ENCODE data around the gene ZNF425. TPM values are rescaled to one million over a fixed set of nuclear protein-coding genes. Genes with fewer than 3 reads are reported as not detected.
"Not testable (repeated sequence)": the region's sequence is repeated elsewhere in the genome, so short reads cannot be mapped to it uniquely, and the experiment has no call there.

ZNF425 gene
- total RNA-seq, 2 experiments from 2014 or later, result 0.67 to 1.0 TPM

DNA sequence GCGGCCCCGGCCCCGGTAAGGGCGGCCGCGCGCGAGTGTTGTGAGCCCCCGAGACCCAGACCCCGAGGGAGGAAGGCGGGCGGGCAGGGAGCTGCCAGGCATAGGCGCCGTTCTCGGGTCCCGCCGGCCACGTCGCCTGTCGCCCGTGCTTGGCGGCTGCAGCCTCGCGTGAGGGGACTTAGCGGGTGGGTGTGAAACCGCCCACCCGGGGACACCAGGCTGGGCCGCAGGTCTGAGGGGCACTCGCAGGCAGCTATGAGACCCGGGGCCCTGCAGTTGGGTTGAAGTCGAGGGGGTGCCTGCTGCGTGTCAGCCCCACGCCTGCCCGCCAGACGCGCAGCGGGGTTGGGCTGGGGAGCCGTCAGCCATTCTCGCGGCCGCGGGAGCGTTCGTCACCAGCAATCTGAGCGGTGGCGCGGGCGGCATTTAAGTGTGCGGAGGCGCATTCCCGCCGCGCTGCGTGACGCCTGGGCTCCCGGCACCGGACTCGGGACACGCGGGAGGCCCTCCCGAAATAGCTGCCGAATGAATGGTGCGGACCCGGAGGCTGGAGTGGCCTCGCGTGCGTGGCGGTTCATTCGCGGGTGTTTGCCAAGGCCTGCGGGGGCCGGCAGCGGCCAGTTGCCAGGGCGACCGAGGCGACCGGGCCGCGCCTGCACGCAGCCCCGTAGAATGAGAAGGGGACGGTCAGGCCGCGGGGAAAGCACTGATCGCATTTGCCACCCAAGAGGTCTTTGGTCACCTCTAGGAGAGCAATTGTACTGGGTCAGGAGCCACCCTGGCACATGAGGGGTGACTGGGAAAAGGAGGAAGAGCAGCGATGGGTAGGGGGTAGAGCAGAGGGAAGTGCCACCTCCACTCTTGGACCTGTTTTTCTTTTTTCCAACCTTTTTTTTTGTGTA, 21.9 kb upstream of the ZNF425 start:
- ChIA-PET POLR2A (interaction anchor here (0.5 to 1.1 kb wide), 2 partner anchors 113 to 265 kb away, joined by 3 read pairs; no protein-coding TSS in a partner anchor), CTCF (interaction anchor here (0.5 to 3.8 kb wide), 19 partner anchors 11 to 136 kb away, joined by 3 to 40 read pairs (median 5); partner anchors contain the start of genes ZNF282, ZNF425 and ZNF783)
- no peaks in the 10 kb centered on the region for H3K27me3 Mint-ChIP-seq

DNA sequence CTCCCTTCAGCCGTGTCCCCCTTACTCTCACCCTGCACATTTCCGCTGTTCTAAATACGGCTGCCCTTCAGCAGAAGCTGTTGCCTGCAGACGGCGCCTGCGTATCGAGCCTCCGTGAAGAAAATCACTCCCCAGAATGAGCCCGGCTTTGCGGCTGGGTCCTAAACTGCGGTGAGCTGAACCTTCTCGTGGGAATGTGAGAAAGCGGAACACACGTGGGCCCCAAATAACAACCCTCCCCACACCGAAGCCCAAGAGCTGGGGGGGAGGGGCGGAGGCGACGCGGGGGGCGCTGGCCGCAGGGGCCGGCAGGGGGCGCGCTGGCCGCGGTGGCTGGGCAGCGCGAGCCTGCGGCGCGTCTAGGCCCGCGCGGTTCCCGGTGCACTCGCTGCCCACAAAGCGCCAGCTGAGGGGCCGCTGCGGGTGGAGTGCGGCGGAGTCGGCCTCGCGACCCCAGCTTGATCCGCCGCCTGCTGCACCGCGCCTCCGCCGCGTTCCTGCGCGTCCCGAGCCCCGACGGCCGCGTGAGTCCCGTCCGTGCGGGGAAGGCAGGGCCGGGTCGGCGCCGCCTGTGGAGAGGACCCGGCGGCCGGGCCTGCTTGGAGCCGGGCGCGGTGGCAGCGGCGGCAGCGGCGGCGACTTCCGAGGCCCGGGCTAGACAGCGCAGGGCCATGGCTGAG, 21.1 kb upstream of the ZNF425 start, which contains the start of gene ZNF398:
ZNF398 (plus strand) TSS at position 382 of the 680 bp plus-strand sequence; CDS start at position 672, 290 bp downstream.
- H3K9me3 Mint-ChIP-seq, result no peaks in the 10 kb centered on the region
- peak; percentile 71 for DNase-seq
- peaks cover 15% of the 10 kb centered on the region for H3K36me3 Mint-ChIP-seq (ENCODE audit: low read depth)
- H3K4me3 Mint-ChIP-seq, result peak within 1 kb of the TSS; percentile 87
- POLR2A ChIA-PET, result interaction anchor here (0.5 to 1.1 kb wide), 3 partner anchors 12 to 264 kb away, joined by 3 read pairs; no protein-coding TSS in a partner anchor
- no peaks in the 10 kb centered on the region for H3K27me3 Mint-ChIP-seq
- peaks cover 35% of the 10 kb centered on the region for H3K4me1 Mint-ChIP-seq
- CTCF ChIA-PET, result interaction anchor here (0.6 to 3.8 kb wide), 23 partner anchors 10 to 1058 kb away, joined by 3 to 40 read pairs (median 4); partner anchors contain the start of genes ZNF282, ZNF425 and ZNF783
- peak within 1 kb of the TSS; percentile 95 for H3K27ac Mint-ChIP-seq

More for the DNA sequence above, 21.9 kb upstream of the ZNF425 start:
- no peaks in the 10 kb centered on the region for H3K9me3 Mint-ChIP-seq
- H3K27ac Mint-ChIP-seq, result peak overlapping the region; percentile 79
- peaks cover 15% of the 10 kb centered on the region for H3K36me3 Mint-ChIP-seq (ENCODE audit: low read depth)
- H3K4me1 Mint-ChIP-seq, result peaks cover 35% of the 10 kb centered on the region
- H3K4me3 Mint-ChIP-seq, result peak overlapping the region; percentile 87
- DNase-seq, result peak; percentile 66

DNA sequence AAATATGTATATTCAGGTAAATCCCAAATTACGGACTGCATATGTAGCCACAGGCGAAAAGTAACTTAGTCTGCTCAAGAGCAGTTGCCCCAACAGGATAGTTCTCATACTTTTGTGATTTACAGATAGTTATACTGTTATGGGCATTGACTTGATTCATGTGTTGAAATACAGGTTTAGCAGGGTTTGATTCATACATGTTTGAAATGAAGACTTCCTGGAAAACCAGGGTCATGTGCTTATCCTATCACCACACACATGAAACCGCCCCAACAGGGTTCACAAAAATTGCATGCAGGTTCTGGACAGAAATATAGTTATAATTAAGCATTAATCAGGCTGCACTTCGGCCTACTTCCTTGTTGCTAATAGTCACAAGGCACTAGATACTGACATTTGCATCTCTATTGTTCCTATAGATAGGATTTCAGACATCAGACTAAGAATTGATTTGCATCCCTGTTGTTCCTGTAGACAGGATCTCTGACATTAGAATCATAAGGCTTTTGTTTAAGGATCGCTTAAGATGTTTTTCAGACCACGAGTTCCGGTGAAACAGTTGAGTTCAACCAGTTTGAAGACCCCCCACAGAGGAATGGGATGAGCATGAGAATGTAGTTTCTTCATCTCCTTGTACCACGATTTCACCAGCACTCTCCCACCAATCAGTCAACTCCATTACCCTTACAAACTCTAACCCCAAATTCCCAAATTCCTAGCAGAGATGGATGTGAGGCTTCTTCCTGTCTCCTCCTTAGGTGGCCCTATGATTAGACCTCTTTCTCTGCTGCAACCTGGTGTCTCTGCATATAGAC, 19.1 kb upstream of the ZNF425 start:
- H3K36me3 Mint-ChIP-seq (ENCODE audit: low read depth), result peaks cover 10% of the 10 kb centered on the region
- H3K9me3 Mint-ChIP-seq, result no peaks in the 10 kb centered on the region
- no peak for DNase-seq
- CTCF ChIA-PET, result interaction anchor here (1.6 to 3.8 kb wide), 4 partner anchors 9 to 87 kb away, joined by 4 to 40 read pairs (median 22); partner anchors contain the start of gene ZNF425
- H3K27ac Mint-ChIP-seq, result peak overlapping the region; percentile 89
- POLR2A ChIA-PET, result no interaction called here
- H3K4me3 Mint-ChIP-seq, result peak overlapping the region; percentile 87
- peaks cover 31% of the 10 kb centered on the region for H3K4me1 Mint-ChIP-seq
- H3K27me3 Mint-ChIP-seq, result no peaks in the 10 kb centered on the region

DNA sequence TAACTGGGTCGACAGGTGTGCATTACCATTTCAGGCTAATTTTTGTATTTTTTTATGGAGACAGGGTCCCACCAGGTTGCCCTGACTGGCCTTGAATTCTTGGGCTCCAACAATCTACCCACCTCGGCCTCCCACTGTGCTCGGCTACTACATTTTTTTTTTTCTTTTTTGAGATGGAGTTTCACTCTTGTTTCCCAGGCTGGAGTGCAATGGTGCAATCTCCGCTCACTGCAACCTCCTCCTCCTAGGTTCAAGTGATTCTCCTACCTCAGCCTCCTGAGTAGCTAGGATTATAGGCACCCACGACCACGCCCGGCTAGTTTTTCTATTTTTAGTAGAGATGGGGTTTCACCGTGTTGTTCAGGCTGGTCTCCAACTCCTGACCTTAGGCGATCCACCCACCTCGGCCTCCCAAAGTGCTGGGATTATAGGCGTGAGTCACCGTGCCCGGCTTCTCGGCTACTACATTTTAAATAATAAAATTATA, 18.4 kb upstream of the ZNF425 start:
- H3K4me3 Mint-ChIP-seq; H3K36me3 Mint-ChIP-seq (ENCODE audit: low read depth); DNase-seq; H3K27ac Mint-ChIP-seq; H3K27me3 Mint-ChIP-seq; POLR2A ChIA-PET; H3K9me3 Mint-ChIP-seq: not testable (repeated sequence)
- CTCF ChIA-PET, result interaction anchor here (1.2 kb wide), 1 partner anchor 18 kb away, joined by 3 read pairs; no protein-coding TSS in a partner anchor
- H3K4me1 Mint-ChIP-seq, result peaks cover 26% of the 10 kb centered on the region

DNA sequence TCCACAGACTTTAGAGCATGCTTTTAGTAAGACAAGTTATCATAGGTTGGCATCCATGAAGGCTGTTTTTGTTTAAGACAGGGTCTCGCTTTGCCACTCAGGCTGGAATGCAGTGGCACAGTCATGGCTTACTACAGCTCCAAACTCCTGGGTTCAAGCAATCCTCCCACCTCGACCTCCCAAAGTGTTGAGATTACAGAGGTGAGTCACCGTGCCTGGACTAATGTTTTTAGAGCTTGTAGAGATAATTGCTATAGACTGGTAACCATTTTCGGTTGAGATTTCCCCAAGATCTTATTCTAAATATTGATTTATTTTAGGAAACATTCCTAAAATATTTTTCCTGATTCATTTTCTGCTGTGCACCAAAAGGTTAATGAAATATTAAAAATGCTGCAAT, 15.8 kb upstream of the ZNF425 start:
- no peak for DNase-seq
- no peaks in the 10 kb centered on the region for H3K9me3 Mint-ChIP-seq
- no peaks in the 10 kb centered on the region for H3K27me3 Mint-ChIP-seq
- no peak overlapping the region for H3K4me3 Mint-ChIP-seq
- ChIA-PET CTCF (no interaction called here), POLR2A (no interaction called here)
- peaks cover 9% of the 10 kb centered on the region for H3K36me3 Mint-ChIP-seq (ENCODE audit: low read depth)
- H3K27ac Mint-ChIP-seq, result no peak overlapping the region
- H3K4me1 Mint-ChIP-seq, result peaks cover 17% of the 10 kb centered on the region

DNA sequence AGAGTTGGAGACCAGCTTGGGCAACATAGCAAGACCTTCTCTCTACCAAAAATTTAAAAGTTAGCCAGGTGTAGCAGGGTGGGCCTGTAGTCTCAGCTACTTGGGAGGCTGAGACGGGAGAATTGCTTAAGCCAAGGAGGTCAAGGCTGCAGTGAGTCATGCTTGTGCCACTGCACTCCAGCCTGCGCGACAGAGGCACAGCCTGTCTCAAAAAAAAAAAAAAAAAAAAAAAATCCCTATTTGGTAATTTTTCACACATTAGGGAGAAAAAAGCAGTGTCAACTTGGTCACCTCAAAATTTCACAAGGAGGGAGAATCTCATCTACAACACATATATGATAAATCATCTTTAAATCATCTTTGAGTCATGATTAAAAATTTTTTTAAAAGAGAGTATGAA, 14.7 kb upstream of the ZNF425 start:
- Mint-ChIP-seq H3K27me3 (no peaks in the 10 kb centered on the region), H3K27ac (no peak overlapping the region), H3K9me3 (no peaks in the 10 kb centered on the region), H3K36me3 (ENCODE audit: low read depth) (peaks cover 8% of the 10 kb centered on the region), H3K4me3 (no peak overlapping the region), H3K4me1 (peaks cover 11% of the 10 kb centered on the region)
- DNase-seq, result no peak
- ChIA-PET POLR2A (no interaction called here), CTCF (interaction anchor here (0.6 kb wide), 1 partner anchor 306 kb away, joined by 3 read pairs; no protein-coding TSS in a partner anchor)

DNA sequence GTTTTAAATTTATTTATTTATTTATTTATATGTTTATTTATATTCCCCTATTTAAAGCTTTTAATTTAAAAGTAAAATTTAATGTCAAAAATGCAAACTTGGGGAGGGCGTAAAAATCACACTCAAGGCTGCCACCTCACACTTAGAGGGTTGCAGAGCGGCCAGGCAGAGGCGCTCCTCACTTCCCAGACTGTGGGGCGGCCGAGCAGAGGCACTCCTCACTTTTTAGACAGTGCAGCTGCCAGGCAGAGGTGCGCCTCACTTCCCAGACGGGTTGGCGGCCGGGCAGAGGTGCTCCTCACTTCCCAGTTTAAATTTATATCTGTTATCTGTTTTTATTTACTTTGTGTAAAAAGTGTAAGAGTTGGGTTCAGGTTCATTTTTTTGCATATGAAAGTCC, 10.0 kb upstream of the ZNF425 start:
- Mint-ChIP-seq H3K9me3 (no peaks in the 10 kb centered on the region), H3K27me3 (no peaks in the 10 kb centered on the region), H3K27ac (no peak overlapping the region), H3K36me3 (ENCODE audit: low read depth) (peaks cover 24% of the 10 kb centered on the region), H3K4me3 (no peak overlapping the region), H3K4me1 (no peaks in the 10 kb centered on the region)
- ChIA-PET POLR2A (no interaction called here), CTCF (interaction anchor here (0.5 to 4.9 kb wide), 4 partner anchors 10 to 250 kb away, joined by 4 to 40 read pairs (median 10); partner anchors contain the start of genes ZNF398 and ZNF425)
- no peak for DNase-seq

DNA sequence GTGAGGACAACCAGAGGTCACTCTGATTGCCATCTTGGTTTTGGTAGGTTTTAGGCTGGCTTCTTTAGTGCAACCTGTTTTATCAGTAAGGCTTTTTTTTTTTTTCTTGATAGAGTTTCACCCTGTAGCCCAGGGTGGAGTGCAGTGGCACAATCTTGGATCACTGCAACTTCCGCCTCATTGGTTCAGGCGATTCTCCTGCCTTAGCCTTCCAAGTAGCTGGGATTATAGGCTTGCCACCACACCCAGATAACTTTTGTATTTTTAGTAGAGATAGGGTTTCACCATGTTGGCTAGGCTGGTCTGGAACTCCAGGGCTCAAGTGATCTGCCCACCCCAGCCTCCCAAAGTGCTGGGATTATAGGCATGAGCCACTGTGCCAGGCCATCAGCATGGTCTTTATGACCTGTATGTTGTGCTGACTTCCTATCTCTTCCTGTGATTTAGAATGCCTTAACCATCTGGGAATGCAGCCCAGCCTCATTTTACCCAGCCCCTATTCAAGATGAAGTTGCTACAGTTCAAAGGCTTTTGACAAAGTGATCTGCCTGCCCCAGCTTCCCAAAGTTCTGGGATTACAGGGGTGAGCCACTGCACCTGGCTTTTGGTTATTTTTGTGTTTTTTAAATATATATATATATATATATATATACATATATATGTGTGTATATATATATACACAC, 7.0 kb upstream of the ZNF425 start:
- POLR2A ChIA-PET, result no interaction called here
- CTCF ChIA-PET, result interaction anchor here (2.7 kb wide), 1 partner anchor 14 kb away, joined by 14 read pairs; the partner anchor contains the start of gene ZNF398
- no peak for DNase-seq
- no peaks in the 10 kb centered on the region for H3K27me3 Mint-ChIP-seq
- peaks cover 7% of the 10 kb centered on the region for H3K4me1 Mint-ChIP-seq
- H3K27ac Mint-ChIP-seq, result no peak overlapping the region
- H3K36me3 Mint-ChIP-seq (ENCODE audit: low read depth), result peaks cover 42% of the 10 kb centered on the region
- no peak overlapping the region for H3K4me3 Mint-ChIP-seq
- peaks cover 7% of the 10 kb centered on the region for H3K9me3 Mint-ChIP-seq

DNA sequence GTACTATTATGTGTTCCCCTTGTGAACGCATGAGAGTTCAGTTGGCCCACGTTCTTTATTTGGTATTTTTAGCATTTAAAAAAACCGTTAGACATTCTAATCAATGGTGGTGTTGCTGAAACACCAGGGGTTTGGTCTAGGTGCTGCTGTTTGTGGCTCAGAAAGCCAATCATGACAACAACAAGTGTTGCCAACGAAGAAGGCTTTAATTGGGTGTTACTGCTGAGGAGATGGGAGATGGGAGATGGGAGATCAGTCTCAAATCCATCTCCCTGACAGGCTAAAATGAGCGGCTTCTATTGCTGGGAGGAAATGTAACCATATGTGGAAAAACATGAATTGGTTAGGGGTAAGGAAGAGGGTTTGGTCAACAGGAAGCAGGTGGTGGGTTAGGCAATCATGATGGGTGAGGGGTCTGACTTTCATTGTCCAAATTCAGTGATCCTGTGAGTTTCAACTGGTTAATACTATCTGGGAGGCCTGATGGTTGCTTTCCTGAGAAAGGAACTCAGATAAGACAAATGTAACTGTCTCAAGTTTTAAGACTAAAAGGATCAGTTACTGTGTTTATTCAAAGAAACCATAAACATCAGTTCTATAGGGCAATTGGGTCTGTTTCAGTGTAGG, 4.6 kb upstream of the ZNF425 start:
- DNase-seq, result no peak
- H3K36me3 Mint-ChIP-seq (ENCODE audit: low read depth), result peaks cover 48% of the 10 kb centered on the region
- H3K27me3 Mint-ChIP-seq, result no peaks in the 10 kb centered on the region
- H3K4me1 Mint-ChIP-seq, result peaks cover 14% of the 10 kb centered on the region
- H3K9me3 Mint-ChIP-seq, result peaks cover 7% of the 10 kb centered on the region
- H3K4me3 Mint-ChIP-seq, result no peak overlapping the region
- ChIA-PET POLR2A (no interaction called here), CTCF (interaction anchor here (2.7 kb wide), 1 partner anchor 16 kb away, joined by 14 read pairs; the partner anchor contains the start of gene ZNF398)
- H3K27ac Mint-ChIP-seq, result no peak overlapping the region

DNA sequence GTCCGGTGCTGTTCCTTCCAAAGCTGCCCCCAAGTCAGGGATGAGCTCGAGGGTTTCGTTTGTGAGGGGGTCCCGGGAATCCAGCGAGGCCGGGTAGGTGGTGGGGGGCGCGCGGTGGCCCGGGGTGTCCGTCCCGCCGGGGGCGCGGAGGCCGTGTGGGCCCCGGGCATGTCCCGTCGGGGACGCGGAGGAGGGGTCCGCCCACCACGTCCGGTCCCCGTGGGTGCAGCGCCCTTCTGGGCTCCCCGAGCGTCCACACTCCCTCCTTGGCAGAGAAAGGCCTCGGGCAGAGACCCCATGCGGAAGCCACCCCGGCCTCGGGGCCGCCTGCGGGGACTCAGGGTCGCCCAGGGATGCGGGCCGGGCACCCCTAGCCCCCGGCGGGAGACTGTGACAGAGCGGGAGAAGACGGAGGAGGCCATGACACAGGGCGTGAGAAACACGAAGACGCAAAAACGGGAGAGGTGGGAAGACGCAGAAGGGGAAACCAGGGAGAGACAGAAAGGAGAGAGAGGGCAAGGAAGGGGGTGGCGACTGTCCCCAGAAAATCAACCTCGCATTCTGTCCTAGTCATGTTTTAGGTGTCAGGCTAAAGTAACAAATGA, 640 bp upstream of the ZNF425 start:
- Mint-ChIP-seq H3K4me3 (peak overlapping the region; percentile 97), H3K9me3 (peaks cover 7% of the 10 kb centered on the region), H3K36me3 (ENCODE audit: low read depth) (peaks cover 36% of the 10 kb centered on the region), H3K27me3 (no peaks in the 10 kb centered on the region), H3K27ac (peak overlapping the region; percentile 99), H3K4me1 (peaks cover 25% of the 10 kb centered on the region)
- POLR2A ChIA-PET, result interaction anchor here (0.7 kb wide), 1 partner anchor 296 kb away, joined by 4 read pairs; no protein-coding TSS in a partner anchor
- CTCF ChIA-PET, result interaction anchor here (0.6 to 3.0 kb wide), 10 partner anchors 9 to 302 kb away, joined by 3 to 31 read pairs (median 3); partner anchors contain the start of genes ZNF398 and ZNF783
- peak; percentile 61 for DNase-seq

All from activated CD4-positive, alpha-beta T cell treated with anti-CD3 and anti-CD28 coated beads, Interleukin-2, amount 10 ng/mL, durations not matched to agents 7 days and 5 days (primary cell).